SU-DHL-6 (cell line): Measurements from ENCODE around the gene FZD10.

Experiments
- H2AFZ ChIP-seq: fragments of 200-600 bp; sonication (generic); 2 replicates; pipeline ENCODE4 v1.6.1; 2014; ENCODE audit warnings: low read depth, mild to moderate bottlenecking, moderate library complexity, mixed read lengths, antibody characterized with exemption, low read length; ENCODE audit not compliant: severe bottlenecking
- H3F3A ChIP-seq: fragments of 200-600 bp; shearing (Covaris generic); 2 replicates; pipeline ENCODE4 v1.6.0; 2016; ENCODE audit warnings: antibody characterized with exemption, mild to moderate bottlenecking; ENCODE audit not compliant: insufficient read depth
- H3K27ac ChIP-seq: fragments of 200-600 bp; sonication (generic); 2 replicates; pipeline ENCODE4 v1.5.1; 2016; ENCODE audit warnings: low read depth, mild to moderate bottlenecking, low read length, moderate library complexity, mixed read lengths
- H3K27me3 ChIP-seq: fragments of 200-600 bp; sonication (generic), shearing (Covaris generic); 2 replicates; pipeline ENCODE4 v1.6.0; 2014; ENCODE audit warnings: mild to moderate bottlenecking, low read length
- H3K36me3 ChIP-seq: fragments of 200-600 bp; sonication (generic); 2 replicates; pipeline ENCODE4 v1.6.1; 2014; ENCODE audit warnings: mild to moderate bottlenecking, low read length, mixed read lengths
- H3K4me2 ChIP-seq: fragments of 300-600, 200-600 bp; shearing (Covaris generic), sonication (generic); 2 replicates; pipeline ENCODE4 v1.6.0; 2014; ENCODE audit warnings: low read length, low read depth, mild to moderate bottlenecking; ENCODE audit not compliant: poor library complexity, severe bottlenecking
- H3K4me3 ChIP-seq: fragments of 200-600 bp; sonication (generic); 2 replicates; pipeline ENCODE4 v1.5.1; 2014; ENCODE audit warnings: antibody characterized with exemption, low read length, mild to moderate bottlenecking, mixed read lengths; ENCODE audit not compliant: insufficient read depth, poor library complexity, severe bottlenecking
- H3K79me2 ChIP-seq: fragments of 200-600 bp; sonication (generic); 2 replicates; pipeline ENCODE4 v1.6.1; 2014; ENCODE audit warnings: mild to moderate bottlenecking, low read length, moderate library complexity; ENCODE audit not compliant: insufficient read depth
- H3K9ac ChIP-seq: fragments of 200-600 bp; sonication (generic); 2 replicates; pipeline ENCODE4 v1.7.0; 2014; ENCODE audit warnings: mild to moderate bottlenecking, low read length
- H3K9me2 ChIP-seq: fragments of 200-600 bp; sonication (generic); replicated peaks from 2 replicates; pipeline ENCODE4 v1.6.1; 2014; ENCODE audit warnings: low read length; ENCODE audit not compliant: insufficient read depth
- H3K9me3 ChIP-seq: fragments of 200-600 bp; sonication (generic); 2 replicates; pipeline ENCODE4 v1.6.1; 2014; ENCODE audit warnings: low read length, mixed read lengths; ENCODE audit not compliant: insufficient read depth
- H4K20me1 ChIP-seq: fragments of 200-600 bp; sonication (generic); 2 replicates; pipeline ENCODE4 v1.6.1; 2014; ENCODE audit warnings: low read depth, mild to moderate bottlenecking, antibody characterized with exemption, low read length, moderate library complexity, mixed read lengths
- EZH2phosphoT487 ChIP-seq: fragments of 200-600 bp; sonication (generic), shearing (Covaris generic); conservative IDR thresholded peaks from 2 replicates; pipeline ENCODE4 v1.6.1; 2018; ENCODE audit warnings: mild to moderate bottlenecking, antibody characterized with exemption, low read length, moderate library complexity, mixed read lengths
- TF ChIP-seq, protein P1 (sequence below): fragments of 200-600 bp; sonication (generic); IDR thresholded peaks from one replicate; pipeline ENCODE4 v1.5.1; 2017; ENCODE audit warnings: antibody characterized with exemption, mild to moderate bottlenecking, low read length, moderate library complexity; ENCODE audit not compliant: insufficient read depth, poor library complexity, severe bottlenecking

Gene FZD10

GRCh38 chr12:130153803-130154202 lies 8.5 kb upstream of the FZD10 start:
- TF ChIP-seq, protein P1, sequence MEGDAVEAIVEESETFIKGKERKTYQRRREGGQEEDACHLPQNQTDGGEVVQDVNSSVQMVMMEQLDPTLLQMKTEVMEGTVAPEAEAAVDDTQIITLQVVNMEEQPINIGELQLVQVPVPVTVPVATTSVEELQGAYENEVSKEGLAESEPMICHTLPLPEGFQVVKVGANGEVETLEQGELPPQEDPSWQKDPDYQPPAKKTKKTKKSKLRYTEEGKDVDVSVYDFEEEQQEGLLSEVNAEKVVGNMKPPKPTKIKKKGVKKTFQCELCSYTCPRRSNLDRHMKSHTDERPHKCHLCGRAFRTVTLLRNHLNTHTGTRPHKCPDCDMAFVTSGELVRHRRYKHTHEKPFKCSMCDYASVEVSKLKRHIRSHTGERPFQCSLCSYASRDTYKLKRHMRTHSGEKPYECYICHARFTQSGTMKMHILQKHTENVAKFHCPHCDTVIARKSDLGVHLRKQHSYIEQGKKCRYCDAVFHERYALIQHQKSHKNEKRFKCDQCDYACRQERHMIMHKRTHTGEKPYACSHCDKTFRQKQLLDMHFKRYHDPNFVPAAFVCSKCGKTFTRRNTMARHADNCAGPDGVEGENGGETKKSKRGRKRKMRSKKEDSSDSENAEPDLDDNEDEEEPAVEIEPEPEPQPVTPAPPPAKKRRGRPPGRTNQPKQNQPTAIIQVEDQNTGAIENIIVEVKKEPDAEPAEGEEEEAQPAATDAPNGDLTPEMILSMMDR = no peak
- no peak for TF ChIP-seq EZH2phosphoT487
- H3K27me3 ChIP-seq = no peaks in the 10 kb centered on the region
- no peaks in the 10 kb centered on the region for H3K79me2 ChIP-seq
- no peaks in the 10 kb centered on the region for H3F3A ChIP-seq
- no peak overlapping the region for H3K27ac ChIP-seq
- no peak overlapping the region for H3K4me3 ChIP-seq
- no peak overlapping the region for H2AFZ ChIP-seq
- no peaks in the 10 kb centered on the region for H3K9me2 ChIP-seq
- no peaks in the 10 kb centered on the region for H4K20me1 ChIP-seq
- H3K9me3 ChIP-seq = no peaks in the 10 kb centered on the region
- H3K9ac ChIP-seq = no peak overlapping the region
- H3K4me2 ChIP-seq = no peak overlapping the region
- H3K36me3 ChIP-seq = no peaks in the 10 kb centered on the region

DNA sequence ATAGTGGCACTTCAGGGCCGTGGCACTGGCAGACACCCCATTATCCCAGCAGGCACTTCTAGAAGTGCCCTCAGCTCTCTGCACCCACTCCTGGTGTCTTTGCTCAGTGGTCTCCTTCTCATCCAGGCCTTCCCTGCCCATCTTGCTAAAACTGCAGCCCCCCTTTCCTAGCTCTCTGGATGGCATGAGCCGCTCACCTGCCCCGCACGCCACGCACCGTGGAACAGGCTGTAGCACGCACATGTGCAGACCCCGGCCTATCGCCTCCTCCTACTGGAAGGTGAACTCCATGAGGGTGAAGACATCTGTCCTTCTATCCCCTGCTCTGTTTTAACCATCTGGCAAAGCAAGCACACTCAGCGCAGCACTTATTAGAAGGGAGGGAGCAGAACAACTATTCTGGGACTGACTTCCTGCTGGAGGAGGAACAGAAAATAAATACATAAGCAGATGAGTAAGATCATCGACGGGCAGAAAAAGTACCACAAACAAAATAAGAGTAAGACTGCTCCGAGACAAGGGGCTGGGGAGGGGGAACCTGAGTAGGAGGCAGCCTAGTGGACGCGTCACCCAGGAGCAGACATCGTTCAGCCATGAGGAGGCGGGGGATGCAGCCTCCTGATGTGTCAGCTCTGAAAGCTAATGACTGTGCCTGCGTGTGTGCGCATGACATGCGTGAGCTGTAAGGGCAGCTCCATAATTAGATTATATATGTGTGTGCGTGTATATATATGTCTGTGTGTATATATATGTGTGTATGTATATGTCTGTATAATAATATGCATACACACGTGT lies 7.8 kb upstream of the FZD10 start:
- no peaks in the 10 kb centered on the region for H3K9me3 ChIP-seq
- no peaks in the 10 kb centered on the region for H3K36me3 ChIP-seq
- H3K27ac ChIP-seq = no peak overlapping the region
- H4K20me1 ChIP-seq = no peaks in the 10 kb centered on the region
- H3K4me2 ChIP-seq = no peak overlapping the region
- H3K9ac ChIP-seq = no peak overlapping the region
- H3K9me2 ChIP-seq = no peaks in the 10 kb centered on the region
- no peak overlapping the region for H2AFZ ChIP-seq
- no peak for TF ChIP-seq EZH2phosphoT487
- TF ChIP-seq, protein P1 = no peak
- H3K27me3 ChIP-seq = no peaks in the 10 kb centered on the region
- H3F3A ChIP-seq = no peaks in the 10 kb centered on the region
- H3K4me3 ChIP-seq = no peak overlapping the region
- H3K79me2 ChIP-seq = no peaks in the 10 kb centered on the region

- Histone ChIP-seq H3K9me2 (no peaks in the 10 kb centered on the region), H3K27me3 (no peaks in the 10 kb centered on the region), H3K36me3 (no peaks in the 10 kb centered on the region), H2AFZ (no peak overlapping the region), H3K9ac (no peak overlapping the region), H3F3A (no peaks in the 10 kb centered on the region), H3K4me2 (no peak overlapping the region), H3K9me3 (no peaks in the 10 kb centered on the region), H3K27ac (no peak overlapping the region), H3K79me2 (no peaks in the 10 kb centered on the region), H4K20me1 (no peaks in the 10 kb centered on the region), H3K4me3 (no peak overlapping the region)
- TF ChIP-seq, protein P1 = no peak
- no peak for TF ChIP-seq EZH2phosphoT487
Measured at GRCh38 chr12:130155416-130156073, 6.7 kb upstream of the FZD10 start.
